Fibroblast of mammary gland (primary cell): Measurements from ENCODE around the gene STARD9.
"Not testable (repeated sequence)": the region's sequence is repeated elsewhere in the genome, so short reads cannot be mapped to it uniquely, and the experiment has no call there.

Experiments
- DNase-seq: peaks from one replicate; pipeline ENCODE4 v3.0.0-alpha.2; 2010; ENCODE audit warnings: low read depth
- H3K4me3 ChIP-seq: 2 replicates; pipeline ENCODE4 v1.5.1; 2011; ENCODE audit warnings: low read depth, mild to moderate bottlenecking, low read length, moderate library complexity; ENCODE audit not compliant: control insufficient read depth
- CTCF ChIP-seq: conservative IDR thresholded peaks from 2 replicates; pipeline ENCODE4 v1.5.1; 2011; ENCODE audit warnings: low read depth, low read length, inconsistent platforms; ENCODE audit not compliant: control insufficient read depth, insufficient read depth

Gene STARD9

GRCh38 chr15:42744195-42744594 lies 168.8 kb downstream of the STARD9 start:
- H3K4me3 ChIP-seq: no peak overlapping the region
- no peak for TF ChIP-seq CTCF
- DNase-seq: no peak

- no peak for DNase-seq
- TF ChIP-seq CTCF: no peak
- no peak overlapping the region for H3K4me3 ChIP-seq
Measured at GRCh38 chr15:42749266-42749665, 173.9 kb downstream of the STARD9 start.

- no peak for TF ChIP-seq CTCF
- H3K4me3 ChIP-seq: no peak overlapping the region
- DNase-seq: no peak
Measured at GRCh38 chr15:42750306-42750705, 174.9 kb downstream of the STARD9 start.

GRCh38 chr15:42759093-42759492 lies 183.7 kb downstream of the STARD9 start:
- H3K4me3 ChIP-seq: no peak overlapping the region
- no peak for DNase-seq
- TF ChIP-seq CTCF: no peak

- H3K4me3 ChIP-seq: no peak overlapping the region
- no peak for DNase-seq
- TF ChIP-seq CTCF: no peak
Measured at GRCh38 chr15:42760759-42761158, 185.4 kb downstream of the STARD9 start.

GRCh38 chr15:42761813-42762212 lies 186.4 kb downstream of the STARD9 start:
- H3K4me3 ChIP-seq, DNase-seq: not testable (repeated sequence)

GRCh38 chr15:42764154-42764731 lies 188.8 kb downstream of the STARD9 start:
- H3K4me3 ChIP-seq, DNase-seq: not testable (repeated sequence)

DNA sequence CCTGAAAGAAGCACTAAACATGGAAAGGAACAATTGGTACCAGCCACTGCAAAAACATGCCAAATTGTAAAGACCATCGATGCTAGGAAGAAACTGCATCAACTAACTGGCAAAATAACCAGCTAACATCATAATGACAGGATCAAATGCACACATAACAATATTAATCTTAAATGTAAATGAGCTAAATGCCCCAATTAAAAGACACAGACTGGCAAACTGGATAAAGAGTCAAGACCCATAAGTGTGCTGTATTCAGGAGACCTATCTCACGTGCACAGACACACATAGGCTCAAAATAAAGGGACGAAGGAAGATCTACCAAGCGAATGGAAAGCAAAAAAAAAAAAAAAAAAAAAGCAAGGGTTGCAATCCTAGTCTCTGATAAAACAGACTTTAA lies 190.7 kb downstream of the STARD9 start:
- not testable (repeated sequence) for DNase-seq, H3K4me3 ChIP-seq
